HepG2 (cell line): ENCODE results near the gene LYRM7. TPM values are rescaled to one million over a fixed set of nuclear protein-coding genes. Genes with fewer than 3 reads are reported as not detected.

Experiments used
- CENPBD1 ChIP-seq: sonication (generic); formaldehyde crosslinking; IDR thresholded peaks from 2 replicates; pipeline ENCODE4 v1.8.0; 2022; ENCODE audit warnings: missing genetic modification reagents, low read depth, mild to moderate bottlenecking, borderline replicate concordance
- CSRNP2 ChIP-seq: sonication (generic); formaldehyde crosslinking; conservative IDR thresholded peaks from 2 replicates; pipeline ENCODE4 v1.8.0; 2022; ENCODE audit warnings: low read depth, missing genetic modification reagents
- FOXJ3 ChIP-seq: sonication (generic); formaldehyde crosslinking; IDR thresholded peaks from 2 replicates; pipeline ENCODE4 v1.4.0; 2020; ENCODE audit warnings: missing genetic modification reagents, mild to moderate bottlenecking, borderline replicate concordance
- HDAC1 ChIP-seq: sonication (generic); formaldehyde crosslinking; IDR thresholded peaks from 2 replicates; pipeline ENCODE4 v1.5.1; 2020; ENCODE audit warnings: mild to moderate bottlenecking, missing genetic modification reagents
- HNRNPUL1 ChIP-seq: fragments of 200-400 bp; formaldehyde crosslinking; IDR thresholded peaks from 2 replicates; pipeline ENCODE4 v1.6.1; 2017; ENCODE audit warnings: low read depth, mild to moderate bottlenecking, low read length, moderate library complexity
- KLF11 ChIP-seq: IDR thresholded peaks from 2 replicates; pipeline ENCODE4 v1.6.1; 2016; ENCODE audit warnings: missing compliant biosample characterization
- KLF15 ChIP-seq: sonication (generic); formaldehyde crosslinking; IDR thresholded peaks from 2 replicates; pipeline ENCODE4 v1.8.1; 2023; ENCODE audit warnings: borderline replicate concordance, mild to moderate bottlenecking, inconsistent platforms, missing genetic modification reagents, mixed read lengths
- MIER3 ChIP-seq: IDR thresholded peaks from 2 replicates; pipeline ENCODE4 v1.6.1; 2016; ENCODE audit warnings: missing compliant biosample characterization, borderline replicate concordance
- MYPOP ChIP-seq: sonication (generic); formaldehyde crosslinking; IDR thresholded peaks from 2 replicates; pipeline ENCODE4 v1.8.1; 2023; ENCODE audit warnings: mild to moderate bottlenecking, moderate library complexity, missing genetic modification reagents
- PCBP2 ChIP-seq: fragments of 200-400 bp; formaldehyde crosslinking; optimal IDR thresholded peaks from 2 replicates; pipeline ENCODE3; 2018; ENCODE audit warnings: low read length, low read depth; ENCODE audit not compliant: poor library complexity, severe bottlenecking
- POLR2A ChIP-seq, 2 experiments: IDR thresholded peaks; 2 replicates each; pipeline ENCODE4 v1.6.1; 2011; ENCODE audit warnings: low read depth in 2 of 2, low read length in 2 of 2, mild to moderate bottlenecking in 1 of 2, moderate library complexity in 1 of 2; ENCODE audit not compliant: insufficient read depth in 1 of 2
- POLR2AphosphoS2 ChIP-seq: IDR thresholded peaks from 2 replicates; pipeline ENCODE4 v1.6.1; 2011; ENCODE audit warnings: low read depth, low read length, improper control_type of control experiment
- PRPF4 ChIP-seq: fragments of 200-400 bp; formaldehyde crosslinking; IDR thresholded peaks from 2 replicates; pipeline ENCODE4 v1.6.1; 2016; ENCODE audit warnings: low read length, low read depth; ENCODE audit not compliant: poor library complexity, severe bottlenecking
- SIN3A ChIP-seq: IDR thresholded peaks from 2 replicates; pipeline ENCODE4 v1.6.1; 2011; ENCODE audit warnings: low read depth, mild to moderate bottlenecking, control low read depth, low read length, borderline replicate concordance
- SP2 ChIP-seq: sonication (generic); formaldehyde crosslinking; IDR thresholded peaks from 2 replicates; pipeline ENCODE4 v1.5.1; 2020; ENCODE audit warnings: mild to moderate bottlenecking, missing genetic modification reagents
- SRY ChIP-seq: sonication (generic); formaldehyde crosslinking; IDR thresholded peaks from 2 replicates; pipeline ENCODE4 v1.8.0; 2022; ENCODE audit warnings: mild to moderate bottlenecking, missing genetic modification reagents
- STAT5B ChIP-seq: sonication (generic); formaldehyde crosslinking; IDR thresholded peaks from 2 replicates; pipeline ENCODE4 v1.4.0; 2020; ENCODE audit warnings: missing genetic modification reagents
- TCF7L2 ChIP-seq: IDR thresholded peaks from 2 replicates; pipeline ENCODE4 v1.6.1; 2011; ENCODE audit warnings: mild to moderate bottlenecking, low read depth, low read length, moderate library complexity
- ZNF598 ChIP-seq: sonication (generic); formaldehyde crosslinking; IDR thresholded peaks from 2 replicates; pipeline ENCODE4 v1.5.1; 2020; ENCODE audit warnings: mild to moderate bottlenecking, missing genetic modification reagents, borderline replicate concordance
- ZNF607 ChIP-seq: sonication (generic); formaldehyde crosslinking; IDR thresholded peaks from 2 replicates; pipeline ENCODE4 v1.5.1; 2020; ENCODE audit warnings: missing genetic modification reagents, mild to moderate bottlenecking, borderline replicate concordance
- ZNF616 ChIP-seq: sonication (generic); formaldehyde crosslinking; IDR thresholded peaks from 2 replicates; pipeline ENCODE4 v1.5.0; 2020; ENCODE audit warnings: low read depth, mild to moderate bottlenecking, missing genetic modification reagents
- ZNF678 ChIP-seq: sonication (generic); formaldehyde crosslinking; IDR thresholded peaks from 2 replicates; pipeline ENCODE4 v1.4.0; 2020; ENCODE audit warnings: mild to moderate bottlenecking, missing genetic modification reagents
- ZNF704 ChIP-seq: sonication (generic); formaldehyde crosslinking; IDR thresholded peaks from 2 replicates; pipeline ENCODE4 v1.8.1; 2023; ENCODE audit warnings: mild to moderate bottlenecking, inconsistent platforms, moderate library complexity, missing genetic modification reagents, borderline replicate concordance
- polyA plus RNA-seq, 8 experiments: library from polyadenylated mRNA; depleted of rRNA in 3 of 8; stranded (reverse) in 7 of 8; unstranded in 1 of 8; fragments of >200 nt; fragmentation: Illumina TruSeq in 4 of 8; extraction: Trizol in 4 of 8; gene quantifications; 2 replicates each; pipeline versions ENCODE4 v1.2.1 to v1.2.3, GENCODE V29; 2011 to 2016; ENCODE audit warnings: low read depth in 4 of 8, missing spikeins in 1 of 8, mixed read lengths in 1 of 8; ENCODE audit not compliant: insufficient read depth in 1 of 8
- total RNA-seq, 5 experiments: library from RNA; depleted of rRNA; stranded (reverse); fragments of >200 nt; fragmentation: Illumina TruSeq; extraction: Trizol; gene quantifications; 2 replicates each; pipeline ENCODE4 v1.2.3, GENCODE V29; 2016; ENCODE audit warnings: low read depth in 1 of 5

The LYRM7 gene
- total and polyA plus RNA-seq, 2 of the 13 experiments (the other 11 are each of a cell fraction or from before 2014, with no cell fraction given): 3.0 to 5.5 TPM

- TF ChIP-seq CSRNP2 (no peak), ZNF616 (CRISPR knock-in tag) (no peak; the same call in 1 of the 2 replicates), ZNF598 (CRISPR knock-in tag) (no peak; the same call in 1 of the 2 replicates), ZNF678 (CRISPR knock-in tag) (peak; percentile 72; the same call in 1 of the 2 replicates), PCBP2 (no peak), HNRNPUL1 (no peak), FOXJ3 (CRISPR knock-in tag) (peak; percentile 47; the same call in 1 of the 2 replicates), KLF15 (CRISPR knock-in tag) (peak; percentile 33; the same call in 1 of the 2 replicates), TCF7L2 (no peak), STAT5B (no peak), POLR2AphosphoS2 (no peak), HDAC1 (no peak; the same call in 1 of the 2 replicates), POLR2A (IDR thresholded peaks at IDR 0.05; ENCODE audit: insufficient read depth in 1 of 2, low read depth in 2 of 2, low read length in 2 of 2) (peak; percentile 90 to 92), SP2 (no peak), MYPOP (CRISPR knock-in tag) (peak; percentile 74), ZNF607 (CRISPR knock-in tag) (no peak), SIN3A (no peak), ZNF704 (CRISPR knock-in tag) (no peak), SRY (CRISPR knock-in tag) (peak; percentile 63; the same call in 1 of the 2 replicates), PRPF4 (no peak), CENPBD1 (CRISPR knock-in tag) (no peak; the same call in 1 of the 2 replicates), MIER3 (CRISPR knock-in tag) (peak; percentile 61), KLF11 (CRISPR knock-in tag) (no peak)
These were observed 5.5 kb upstream of the LYRM7 start, which contains the start of gene HINT1 (continued) for GRCh38 chr5:131165119-131165727.
